HG02623 (cell line): ENCODE results near the gene SLC16A5.
"Not testable (repeated sequence)": the region's sequence is repeated elsewhere in the genome, so short reads cannot be mapped to it uniquely, and the experiment has no call there.

Experiments used
- ATAC-seq: cut with Tn5 transposase; IDR thresholded peaks from one replicate; pipeline ENCODE4 v1.9.1; 2021; ENCODE audit warnings: moderate library complexity; ENCODE audit not compliant: unreplicated experiment

SLC16A5 gene

GRCh38 chr17:75131278-75132017 lies 43.7 kb downstream of the SLC16A5 start, which contains the start of gene NT5C:
TSS of gene NT5C (minus strand) at chr17:75131742. CDS start at chr17:75131707, 35 bp downstream.
- ATAC-seq = peak; percentile 82

GRCh38 chr17:75132018-75133000 lies 44.6 kb downstream of the SLC16A5 start:
- ATAC-seq = not testable (repeated sequence)

- no peak for ATAC-seq
Observed at GRCh38 chr17:75133001-75133400, 45.2 kb downstream of the SLC16A5 start.

- not testable (repeated sequence) for ATAC-seq
Observed at GRCh38 chr17:75133607-75134347, 46.0 kb downstream of the SLC16A5 start.

- ATAC-seq = no peak
Observed at GRCh38 chr17:75135452-75135851, 47.7 kb downstream of the SLC16A5 start.

- no peak for ATAC-seq
Observed at GRCh38 chr17:75135946-75136345, 48.2 kb downstream of the SLC16A5 start.

- ATAC-seq = not testable (repeated sequence)
Observed at GRCh38 chr17:75137762-75138161, 50.0 kb downstream of the SLC16A5 start.

- no peak for ATAC-seq
Observed at GRCh38 chr17:75138519-75138918, 50.8 kb downstream of the SLC16A5 start.

GRCh38 chr17:75142236-75142971 lies 54.6 kb downstream of the SLC16A5 start:
- no peak for ATAC-seq

GRCh38 chr17:75144816-75145512 lies 57.2 kb downstream of the SLC16A5 start:
- ATAC-seq = no peak

- no peak for ATAC-seq
Observed at GRCh38 chr17:75146592-75146991, 58.8 kb downstream of the SLC16A5 start.

- no peak for ATAC-seq
Observed at GRCh38 chr17:75147878-75148546, 60.3 kb downstream of the SLC16A5 start.

GRCh38 chr17:75151930-75152329 lies 64.2 kb downstream of the SLC16A5 start:
- no peak for ATAC-seq

- no peak for ATAC-seq
Observed at GRCh38 chr17:75152523-75152921, 64.8 kb downstream of the SLC16A5 start.

GRCh38 chr17:75152922-75153779 lies 65.4 kb downstream of the SLC16A5 start:
- no peak for ATAC-seq

GRCh38 chr17:75153780-75154194 lies 66.0 kb downstream of the SLC16A5 start:
- peak; percentile 12 for ATAC-seq

- peak; percentile 92 for ATAC-seq
Observed at GRCh38 chr17:75154195-75155106, 66.7 kb downstream of the SLC16A5 start, which contains the start of gene JPT1. TSS of gene JPT1 (minus strand) at chr17:75154512. CDS start at chr17:75154397, 115 bp downstream.
